ENCODE results near the gene CCL22. TPM values are rescaled to one million over a fixed set of nuclear protein-coding genes. Genes with fewer than 3 reads are reported as not detected.

CCL22 gene
- total and polyA plus RNA-seq, 2 experiments from 2014 or later, result 0.19 TPM; not detected in 1

GRCh38 chr16:57409065-57409464 lies 50.5 kb downstream of the CCL22 start:
- no peaks in the 10 kb centered on the region for H3K36me3 Mint-ChIP-seq (ENCODE audit: low read depth)

More at GRCh38 chr16:57409065-57409464, 50.5 kb downstream of the CCL22 start:
- Mint-ChIP-seq H3K27ac (no peak overlapping the region), H3K27me3 (ENCODE audit: insufficient read depth, low read depth, poor library complexity) (peaks cover 9% of the 10 kb centered on the region), H3K4me3 (no peak overlapping the region; the same call in 2 of the 3 replicates), H3K9me3 (no peaks in the 10 kb centered on the region), H3K4me1 (peaks cover 5% of the 10 kb centered on the region; the same call in 1 of the 3 replicates)
- H2AFZ ChIP-seq, result no peak overlapping the region
- H3K4me1 ChIP-seq (ENCODE audit: insufficient read depth), result no peaks in the 10 kb centered on the region
- 0 out of 2 replicates have a peak, but pooled peaks cover 4% of the 10 kb centered on the region for H3K9me2 ChIP-seq (ENCODE audit: insufficient read depth)
- H3F3A ChIP-seq (replicated peaks; ENCODE audit: low read depth), result no peaks in the 10 kb centered on the region
- no peak overlapping the region for H3K27ac ChIP-seq (ENCODE audit: low read depth)
- H3K4me2 ChIP-seq, result no peak overlapping the region
- H3K4me3 ChIP-seq, result no peak overlapping the region
- no peak for ATAC-seq
- H3K27me3 ChIP-seq (ENCODE audit: insufficient read depth), result no peaks in the 10 kb centered on the region
- H4K20me1 ChIP-seq (replicated peaks; ENCODE audit: insufficient read depth), result no peaks in the 10 kb centered on the region
- no peak for DNase-seq (ENCODE audit: low spot score)
- no peaks in the 10 kb centered on the region for H3K36me3 ChIP-seq (ENCODE audit: insufficient read depth)
- no peak for TF ChIP-seq ETS1 (IDR thresholded peaks at IDR 0.05)
- no peak for TF ChIP-seq ZNF331 (CRISPR knock-in tag; IDR thresholded peaks at IDR 0.05; ENCODE audit: low read depth)
- no peak for TF ChIP-seq POLR2AphosphoS5 (IDR thresholded peaks at IDR 0.05; ENCODE audit: low read depth)
- no peak for TF ChIP-seq REST (IDR thresholded peaks at IDR 0.05; ENCODE audit: unreplicated experiment)
- no peak for TF ChIP-seq NANOG (IDR thresholded peaks at IDR 0.05; ENCODE audit: borderline replicate concordance)
- TF ChIP-seq JUNB (IDR thresholded peaks at IDR 0.05; ENCODE audit: unreplicated experiment), result no peak
- TF ChIP-seq CTCF (conservative IDR thresholded peaks at IDR 0.05; ENCODE audit: low read depth in 2 of 2), result no peak
- no peak for TF ChIP-seq STAT1 (IDR thresholded peaks at IDR 0.05; ENCODE audit: unreplicated experiment)
- no peak for TF ChIP-seq ZNF114 (CRISPR knock-in tag; IDR thresholded peaks at IDR 0.05)
- no peak for TF ChIP-seq EZH2 (IDR thresholded peaks at IDR 0.05; ENCODE audit: low read depth, unreplicated experiment)
- TF ChIP-seq EZH2phosphoT487 (IDR thresholded peaks at IDR 0.05; ENCODE audit: unreplicated experiment), result no peak
- TF ChIP-seq CREB1 (CRISPR knock-in tag; IDR thresholded peaks at IDR 0.05; ENCODE audit: low read depth), result no peak
- TF ChIP-seq ZNF462 (CRISPR knock-in tag; IDR thresholded peaks at IDR 0.05), result no peak
- no peaks in the 10 kb centered on the region for H3K79me2 ChIP-seq (replicated peaks; ENCODE audit: insufficient read depth)

Measured in GM23338 (cell line).